Choroid plexus epithelial cell (primary cell): ENCODE results near the gene TAGLN3.
"Not testable (repeated sequence)": the region's sequence is repeated elsewhere in the genome, so short reads cannot be mapped to it uniquely, and the experiment has no call there.

Experiments
- DNase-seq: peaks from one replicate; pipeline ENCODE4 v3.0.0-alpha.2; 2010; ENCODE audit warnings: low read depth
- H3K4me3 ChIP-seq: 2 replicates; pipeline ENCODE4 v1.5.1; 2011; ENCODE audit warnings: low read depth, mild to moderate bottlenecking, control low read depth, low read length, moderate library complexity
- CTCF ChIP-seq: conservative IDR thresholded peaks from 2 replicates; pipeline ENCODE4 v1.5.1; 2011; ENCODE audit warnings: low read depth, mild to moderate bottlenecking, control low read depth, inconsistent platforms, low read length, moderate library complexity

Gene TAGLN3

GRCh38 chr3:112032098-112032731, 33.5 kb downstream of the TAGLN3 start:
- no peak for DNase-seq
- no peak for TF ChIP-seq CTCF
- H3K4me3 ChIP-seq: no peak overlapping the region

GRCh38 chr3:112034436-112034835, 35.7 kb downstream of the TAGLN3 start, which contains the start of gene TMPRSS7:
TSS of gene TMPRSS7 (plus strand) at chr3:112034736. CDS start at chr3:112034846, 110 bp downstream.
- no peak for DNase-seq
- H3K4me3 ChIP-seq: no peak within 1 kb of the TSS
- TF ChIP-seq CTCF: no peak

- no peak overlapping the region for H3K4me3 ChIP-seq
- no peak for TF ChIP-seq CTCF
- no peak for DNase-seq
Observed at GRCh38 chr3:112035241-112035640, 36.5 kb downstream of the TAGLN3 start.

GRCh38 chr3:112037194-112037593, 38.5 kb downstream of the TAGLN3 start:
- not testable (repeated sequence) for H3K4me3 ChIP-seq, DNase-seq

- TF ChIP-seq CTCF: no peak
- peak; percentile 53 for DNase-seq
- no peak overlapping the region for H3K4me3 ChIP-seq
Observed at GRCh38 chr3:112038863-112039262, 40.1 kb downstream of the TAGLN3 start.

- DNase-seq: no peak
- no peak overlapping the region for H3K4me3 ChIP-seq
- TF ChIP-seq CTCF: no peak
Observed at GRCh38 chr3:112041321-112041720, 42.6 kb downstream of the TAGLN3 start.

GRCh38 chr3:112042842-112043280, 44.1 kb downstream of the TAGLN3 start:
- no peak overlapping the region for H3K4me3 ChIP-seq
- no peak for DNase-seq
- TF ChIP-seq CTCF: no peak
